Panc1 (cell line): ENCODE results near the gene SLC6A6. TPM values are rescaled to one million over a fixed set of nuclear protein-coding genes. Genes with fewer than 3 reads are reported as not detected.

Experiments
- ATAC-seq: fragments of 200-7000 bp; cut with Tn5 transposase; 2 replicates; pipeline ENCODE4 v1.9.1; 2020; ENCODE audit warnings: mild to moderate bottlenecking, moderate library complexity
- BruUV-seq: library from RNA; stranded (reverse); fragments of 400-500 nt; replicated peaks from 2 replicates; lab custom pipeline; 2021; lab: Mats Ljungman, UMichigan
- CTCF ChIA-PET: fragments of 300-600 bp; sonication (Branson Sonifier 250); formaldehyde crosslinking; loops from one replicate; lab custom pipeline; 2022; ENCODE audit warnings: antibody characterized with exemption; lab: Charles Lee
- POLR2A ChIA-PET: fragments of 300-600 bp; sonication (Branson Sonifier 250); formaldehyde crosslinking; loops from one replicate; lab custom pipeline; 2022; ENCODE audit warnings: antibody characterized with exemption; lab: Charles Lee
- DNase-seq: peaks from one replicate; pipeline ENCODE4 v3.0.0-alpha.2; 2010; ENCODE audit warnings: low read depth, low spot score
- H3K27ac ChIP-seq: 2 replicates; pipeline ENCODE4 v1.5.1; 2011; ENCODE audit warnings: mild to moderate bottlenecking, low read length, inconsistent platforms
- H3K27me3 ChIP-seq: fragments of 200-500 bp; sonication (Bioruptor generic); 2 replicates; pipeline ENCODE4 v1.6.0; 2014; ENCODE audit warnings: low read length, inconsistent platforms; ENCODE audit not compliant: control insufficient read depth, insufficient read depth
- H3K36me3 ChIP-seq: fragments of 200-500 bp; sonication (Bioruptor generic); 2 replicates; pipeline ENCODE4 v1.5.1; 2014; ENCODE audit warnings: inconsistent platforms, mild to moderate bottlenecking, low read length, moderate library complexity; ENCODE audit not compliant: control insufficient read depth, insufficient read depth
- H3K4me1 ChIP-seq: 2 replicates; pipeline ENCODE4 v1.5.1; 2011; ENCODE audit warnings: inconsistent platforms, mild to moderate bottlenecking, low read length, moderate library complexity; ENCODE audit not compliant: control insufficient read depth, insufficient read depth
- H3K4me3 ChIP-seq, 2 experiments: 2 replicates each; pipeline ENCODE4 v1.5.1; 2011 to 2012; ENCODE audit warnings: low read depth in 2 of 2, low read length in 2 of 2, mild to moderate bottlenecking in 2 of 2, inconsistent platforms in 1 of 2, moderate library complexity in 1 of 2
- H3K9me3 ChIP-seq: fragments of 200-500 bp; sonication (Bioruptor generic); 2 replicates; pipeline ENCODE4 v1.5.1; 2014; ENCODE audit warnings: low read depth, mild to moderate bottlenecking, inconsistent platforms, low read length, moderate library complexity; ENCODE audit not compliant: control insufficient read depth, insufficient read depth
- CTCF ChIP-seq: fragments of 450-650 bp; IDR thresholded peaks from 2 replicates; pipeline ENCODE4 v1.5.1; 2017; ENCODE audit warnings: mild to moderate bottlenecking
- POLR2AphosphoS5 ChIP-seq: IDR thresholded peaks from 2 replicates; pipeline ENCODE4 v1.6.1; 2012; ENCODE audit warnings: mild to moderate bottlenecking, low read depth, low read length, moderate library complexity
- REST ChIP-seq, 2 experiments: IDR thresholded peaks; 2 replicates each; pipeline ENCODE4 v1.6.1; 2011 to 2012; ENCODE audit warnings: low read depth in 2 of 2, control low read depth in 1 of 2, low read length in 1 of 2, mild to moderate bottlenecking in 1 of 2, moderate library complexity in 1 of 2; ENCODE audit not compliant: insufficient read depth in 1 of 2
- SIN3A ChIP-seq: IDR thresholded peaks from 2 replicates; pipeline ENCODE4 v1.6.1; 2012; ENCODE audit warnings: low read depth, mild to moderate bottlenecking, low read length, moderate library complexity, borderline replicate concordance; ENCODE audit not compliant: insufficient read depth
- TCF7L2 ChIP-seq: IDR thresholded peaks from 2 replicates; pipeline ENCODE4 v1.6.1; 2011; ENCODE audit warnings: mild to moderate bottlenecking, low read depth, low read length, inconsistent platforms
- in situ Hi-C: cut with HindIII; loops from 2 replicates; pipeline ENCODE4 v1.10.0; 2016; ENCODE audit warnings: low sequenced_read_pairs, low pct_unique_long_range_greater_than_20kb
- intact Hi-C: fragments of 100-400 bp; cut with micrococcal nuclease; formaldehyde crosslinking; loops from one replicate; pipeline ENCODE4 v1.10.0; 2022; ENCODE audit not compliant: unreplicated experiment
- total RNA-seq: library from RNA; stranded (reverse); gene quantifications from one replicate; pipeline ENCODE4 v1.2.1, GENCODE V29; 2021; ENCODE audit not compliant: unreplicated experiment

The SLC6A6 gene
- total RNA-seq, 1 experiment from 2014 or later, result 61.0 TPM

GRCh38 chr3:14492948-14493881 lies 90.8 kb downstream of the SLC6A6 start:
- intact Hi-C loops (no loop called here), in situ Hi-C loops (no loop called here)
- TF ChIP-seq REST (IDR thresholded peaks at IDR 0.05; ENCODE audit: insufficient read depth in 1 of 2, low read depth in 2 of 2, low read length in 1 of 2) (no peak), POLR2AphosphoS5 (no peak), TCF7L2 (no peak), CTCF (no peak), SIN3A (no peak)
- Histone ChIP-seq H3K27ac (no peak overlapping the region), H3K4me3 (no peak overlapping the region), H3K9me3 (no peaks in the 10 kb centered on the region), H3K36me3 (peaks cover 4% of the 10 kb centered on the region; the same call in 1 of the 2 replicates), H3K27me3 (no peaks in the 10 kb centered on the region), H3K4me1 (no peaks in the 10 kb centered on the region)
- DNase-seq (no peak), ATAC-seq (no peak)
- no TSS peak for BruUV-seq
- ChIA-PET POLR2A (interaction anchor here (0.5 kb wide), 1 partner anchor 26 kb away, joined by 5 read pairs; no protein-coding TSS in a partner anchor), CTCF (interaction anchor here (0.6 kb wide), 1 partner anchor 1401 kb away, joined by 3 read pairs; no protein-coding TSS in a partner anchor)

- intact Hi-C loops (no loop called here), in situ Hi-C loops (no loop called here)
- no peak for ATAC-seq
- H3K4me1 ChIP-seq, result no peaks in the 10 kb centered on the region
- TF ChIP-seq CTCF (no peak), POLR2AphosphoS5 (no peak), SIN3A (no peak), REST (IDR thresholded peaks at IDR 0.05; ENCODE audit: insufficient read depth in 1 of 2, low read depth in 2 of 2, low read length in 1 of 2) (no peak), TCF7L2 (no peak)
- DNase-seq, result no peak
- POLR2A ChIA-PET, result no interaction called here
- H3K27me3 ChIP-seq, result no peaks in the 10 kb centered on the region
- CTCF ChIA-PET, result no interaction called here
- H3K27ac ChIP-seq, result no peak overlapping the region
- no peaks in the 10 kb centered on the region for H3K9me3 ChIP-seq
- BruUV-seq, result no TSS peak
- no peak overlapping the region for H3K4me3 ChIP-seq
- H3K36me3 ChIP-seq, result no peaks in the 10 kb centered on the region
These were observed 92.0 kb downstream of the SLC6A6 start for GRCh38 chr3:14494279-14494972.
